Lower lobe of right lung (tissue), 2 donors: ENCODE measurements around the gene CNBD2. TPM values are rescaled to one million over a fixed set of nuclear protein-coding genes. Genes with fewer than 3 reads are reported as not detected.

Experiments
- ATAC-seq, 2 donors: fragments of 200-7000 bp; cut with Tn5 transposase; one replicate each; pipeline ENCODE4 v1.9.1; 2020 to 2022; ENCODE audit warnings: mild to moderate bottlenecking in 2 of 2, moderate library complexity in 2 of 2
- DNase-seq: peaks from one replicate; pipeline ENCODE4 v3.0.0-alpha.2; 2020
- H3K27ac ChIP-seq: fragments of 200-600 bp; one replicate; pipeline ENCODE4 v1.8.0; 2022
- H3K27me3 ChIP-seq: fragments of 200-600 bp; one replicate; pipeline ENCODE4 v1.8.0; 2022; ENCODE audit warnings: low read depth
- H3K36me3 ChIP-seq: fragments of 200-600 bp; one replicate; pipeline ENCODE4 v1.8.0; 2022; ENCODE audit warnings: mild to moderate bottlenecking
- H3K4me1 ChIP-seq: fragments of 200-600 bp; one replicate; pipeline ENCODE4 v1.8.0; 2022
- H3K4me3 ChIP-seq: fragments of 200-600 bp; one replicate; pipeline ENCODE4 v1.8.0; 2022; ENCODE audit warnings: mild to moderate bottlenecking
- H3K9me3 ChIP-seq: fragments of 200-600 bp; one replicate; pipeline ENCODE4 v1.8.0; 2022
- intact Hi-C: fragments of 100-400 bp; cut with DNase I; formaldehyde crosslinking; loops from one replicate; pipeline ENCODE4 v1.11.0; 2022
- total RNA-seq: library from RNA; stranded (reverse); fragmentation: NEBNext Ultra II Directional; extraction: Animal tissue kit (Norgen Biotek cat#: 25700); gene quantifications from one replicate; pipeline ENCODE4 v1.2.1, GENCODE V29; 2021
- TF ChIP-seq, protein P1 (sequence below): fragments of 200-600 bp; IDR thresholded peaks from one replicate; pipeline ENCODE4 v1.8.0; 2022; ENCODE audit warnings: antibody characterized with exemption, mild to moderate bottlenecking
- donor health status: DM: no; HTN: yes; CAD: no; lungs with severe emphysema.

The CNBD2 gene
- total RNA-seq, 1 donor from 2014 or later, result 4.3 TPM

DNA sequence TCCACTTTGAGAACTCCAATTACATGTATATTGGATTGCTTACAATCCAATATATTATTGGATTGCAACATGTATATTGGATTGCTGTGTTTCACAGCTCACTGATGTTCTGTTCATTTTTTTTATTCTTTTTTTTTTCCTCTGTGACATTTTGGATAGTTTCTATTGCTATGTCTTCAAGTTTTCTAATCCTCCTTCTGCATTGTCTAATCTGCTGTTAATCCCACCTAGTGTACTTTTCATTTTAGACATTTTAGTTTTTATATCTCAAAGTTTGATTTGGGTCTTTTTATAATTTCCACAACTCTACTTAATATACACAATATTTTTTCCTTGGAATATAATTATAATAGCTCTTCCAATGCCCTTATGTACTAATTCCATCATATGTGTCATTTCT is 34.5 kb downstream of the CNBD2 start:
- H3K4me1 ChIP-seq, result no peaks in the 10 kb centered on the region
- no peaks in the 10 kb centered on the region for H3K27me3 ChIP-seq
- TF ChIP-seq, protein P1, sequence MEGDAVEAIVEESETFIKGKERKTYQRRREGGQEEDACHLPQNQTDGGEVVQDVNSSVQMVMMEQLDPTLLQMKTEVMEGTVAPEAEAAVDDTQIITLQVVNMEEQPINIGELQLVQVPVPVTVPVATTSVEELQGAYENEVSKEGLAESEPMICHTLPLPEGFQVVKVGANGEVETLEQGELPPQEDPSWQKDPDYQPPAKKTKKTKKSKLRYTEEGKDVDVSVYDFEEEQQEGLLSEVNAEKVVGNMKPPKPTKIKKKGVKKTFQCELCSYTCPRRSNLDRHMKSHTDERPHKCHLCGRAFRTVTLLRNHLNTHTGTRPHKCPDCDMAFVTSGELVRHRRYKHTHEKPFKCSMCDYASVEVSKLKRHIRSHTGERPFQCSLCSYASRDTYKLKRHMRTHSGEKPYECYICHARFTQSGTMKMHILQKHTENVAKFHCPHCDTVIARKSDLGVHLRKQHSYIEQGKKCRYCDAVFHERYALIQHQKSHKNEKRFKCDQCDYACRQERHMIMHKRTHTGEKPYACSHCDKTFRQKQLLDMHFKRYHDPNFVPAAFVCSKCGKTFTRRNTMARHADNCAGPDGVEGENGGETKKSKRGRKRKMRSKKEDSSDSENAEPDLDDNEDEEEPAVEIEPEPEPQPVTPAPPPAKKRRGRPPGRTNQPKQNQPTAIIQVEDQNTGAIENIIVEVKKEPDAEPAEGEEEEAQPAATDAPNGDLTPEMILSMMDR, result no peak
- no peak overlapping the region for H3K4me3 ChIP-seq
- H3K36me3 ChIP-seq, result no peaks in the 10 kb centered on the region
- H3K27ac ChIP-seq, result no peak overlapping the region
- DNase-seq (no peak), ATAC-seq (no peak)
- H3K9me3 ChIP-seq, result peaks cover 3% of the 10 kb centered on the region
- intact Hi-C loops, result no loop called here

DNA sequence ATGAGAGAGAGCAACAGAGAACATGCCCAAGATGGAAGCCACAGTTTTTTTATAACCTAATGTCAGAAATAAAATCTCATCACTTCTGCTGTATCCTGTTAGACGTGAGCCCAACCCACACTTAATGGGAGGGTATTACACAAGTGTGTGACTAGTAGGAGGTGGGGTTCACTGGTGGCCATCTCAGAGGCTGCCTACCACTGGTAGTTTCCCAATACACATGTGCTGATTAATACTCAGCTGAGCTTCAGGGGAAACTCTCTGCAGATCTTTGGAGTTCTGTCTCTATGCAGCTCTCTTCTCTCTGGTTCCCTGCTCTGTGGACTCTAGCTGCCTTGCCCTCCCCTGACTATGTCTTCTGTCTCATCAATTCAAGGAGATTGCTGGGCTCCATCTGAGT is 35.7 kb downstream of the CNBD2 start:
- no peak overlapping the region for H3K27ac ChIP-seq
- peaks cover 3% of the 10 kb centered on the region for H3K9me3 ChIP-seq
- H3K36me3 ChIP-seq, result no peaks in the 10 kb centered on the region
- ATAC-seq (no peak), DNase-seq (no peak)
- intact Hi-C loops, result no loop called here
- TF ChIP-seq, protein P1, result no peak
- H3K4me3 ChIP-seq, result no peak overlapping the region
- no peaks in the 10 kb centered on the region for H3K27me3 ChIP-seq
- no peaks in the 10 kb centered on the region for H3K4me1 ChIP-seq

DNA sequence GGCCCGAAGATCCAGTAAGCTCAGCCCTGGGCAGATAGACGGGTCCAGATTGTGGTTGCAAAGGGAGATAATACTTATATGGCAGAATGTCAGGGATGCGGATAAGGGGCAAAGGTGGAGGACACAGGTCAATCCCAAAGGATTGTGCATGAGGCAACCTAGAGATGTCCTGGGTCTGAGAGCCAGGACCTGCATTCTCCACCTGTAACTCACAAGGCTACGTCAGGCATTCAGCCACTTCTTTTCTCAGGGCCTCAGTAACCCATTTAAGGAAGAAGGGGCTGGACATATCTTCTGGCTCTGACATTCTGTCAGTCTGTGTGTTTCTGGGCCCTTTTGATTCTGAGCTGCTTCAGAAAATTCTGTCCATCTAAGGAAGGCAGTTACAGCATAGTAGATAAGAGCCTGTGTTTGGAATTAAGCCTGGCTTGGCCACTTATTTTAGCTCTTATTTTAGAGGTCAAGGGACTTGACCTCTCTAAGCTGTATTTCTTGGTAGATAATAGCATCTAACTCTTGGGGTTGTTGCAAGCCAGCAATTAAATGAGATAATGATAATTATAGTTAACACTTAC is 40.2 kb downstream of the CNBD2 start:
- H3K9me3 ChIP-seq, result no peaks in the 10 kb centered on the region
- H3K4me1 ChIP-seq, result no peaks in the 10 kb centered on the region
- H3K27ac ChIP-seq, result no peak overlapping the region
- H3K27me3 ChIP-seq, result no peaks in the 10 kb centered on the region
- DNase-seq (no peak), ATAC-seq (peak; percentile 26 to 73)
- TF ChIP-seq, protein P1, result no peak
- H3K4me3 ChIP-seq, result no peak overlapping the region
- intact Hi-C loops, result no loop called here
- H3K36me3 ChIP-seq, result no peaks in the 10 kb centered on the region

DNA sequence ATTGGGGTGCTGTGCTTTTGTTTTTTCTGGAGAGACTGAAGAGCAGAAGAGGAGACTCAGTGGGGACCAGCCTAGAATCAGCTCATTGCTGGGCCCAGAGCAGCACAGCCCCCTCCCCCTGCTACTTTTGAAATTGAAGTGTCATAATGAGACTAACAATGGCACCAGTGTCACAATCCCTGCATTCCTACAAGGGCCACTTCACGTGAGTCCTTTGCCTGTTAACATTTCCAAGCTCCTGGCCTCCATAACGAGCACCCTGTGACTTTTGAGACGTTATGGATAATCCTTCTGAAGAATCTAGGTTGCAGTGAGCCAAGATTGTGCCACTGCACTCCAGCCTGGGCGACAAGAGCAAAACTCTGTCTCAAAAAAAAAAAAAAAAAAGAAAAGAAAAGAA is 41.7 kb downstream of the CNBD2 start:
- intact Hi-C loops, result no loop called here
- Histone ChIP-seq H3K9me3 (no peaks in the 10 kb centered on the region), H3K36me3 (no peaks in the 10 kb centered on the region), H3K4me1 (no peaks in the 10 kb centered on the region), H3K27me3 (no peaks in the 10 kb centered on the region), H3K27ac (no peak overlapping the region), H3K4me3 (no peak overlapping the region)
- DNase-seq, result no peak
- peak; percentile 71 to 79 for ATAC-seq
- TF ChIP-seq, protein P1, result no peak

DNA sequence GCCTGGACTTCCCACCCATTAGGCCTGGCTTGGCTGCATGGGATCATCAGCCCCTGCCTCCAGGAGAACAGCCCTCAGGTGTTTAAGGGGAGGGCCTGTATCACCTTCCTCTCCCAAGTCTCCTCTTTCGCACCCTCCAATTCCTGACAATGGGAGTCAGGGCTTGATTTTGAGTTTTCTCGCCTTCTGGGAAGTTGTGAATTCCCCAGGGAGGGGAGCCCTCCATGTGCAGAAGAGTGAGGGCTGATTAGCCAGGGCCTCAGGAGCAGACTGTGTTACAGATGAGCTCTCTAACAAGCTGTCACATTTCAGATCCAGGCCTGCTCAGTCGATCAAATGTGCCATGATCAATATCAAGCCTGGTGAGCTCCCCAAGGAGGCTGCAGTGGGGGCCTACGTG is 42.4 kb downstream of the CNBD2 start:
- no peaks in the 10 kb centered on the region for H3K9me3 ChIP-seq
- no peaks in the 10 kb centered on the region for H3K36me3 ChIP-seq
- H3K4me3 ChIP-seq, result no peak overlapping the region
- H3K27ac ChIP-seq, result no peak overlapping the region
- TF ChIP-seq, protein P1, result no peak
- no peaks in the 10 kb centered on the region for H3K4me1 ChIP-seq
- intact Hi-C loops, result no loop called here
- H3K27me3 ChIP-seq, result no peaks in the 10 kb centered on the region
- DNase-seq (no peak), ATAC-seq (peak in 1 of 2 donors; percentile 6)
